ENCODE measurements around the gene TRIM2.
A peak's percentile ranks its signal among the peaks of the same experiment; 100 is the strongest.
"Not testable (repeated sequence)": the region's sequence is repeated elsewhere in the genome, so short reads cannot be mapped to it uniquely, and the experiment has no call there.

The TRIM2 gene

DNA sequence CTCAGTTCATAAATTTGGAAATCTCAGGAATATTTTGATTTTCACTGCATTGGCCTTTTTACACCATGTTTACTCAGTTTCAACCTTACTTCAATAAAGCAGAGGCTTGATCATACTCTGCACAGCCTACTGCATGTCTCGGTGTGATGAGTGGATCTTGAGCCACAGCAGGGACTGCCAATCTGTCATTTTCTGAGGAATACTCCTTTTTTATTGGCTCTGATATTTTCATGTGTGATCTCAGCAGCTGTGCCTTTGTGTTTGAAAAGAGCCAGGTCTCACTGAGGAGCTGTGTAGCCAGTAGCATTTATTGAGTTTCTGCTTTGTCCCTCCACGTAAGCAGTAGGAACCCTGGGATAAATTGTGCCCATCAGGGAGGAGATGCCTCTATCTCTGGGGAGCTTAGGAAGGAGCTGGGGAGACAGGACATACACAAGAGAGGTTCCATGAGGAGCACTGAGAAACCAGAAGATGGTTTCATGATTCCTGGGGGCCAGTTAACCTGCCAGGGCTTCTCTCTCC is 18.9 kb upstream of the TRIM2 start:
- intact Hi-C loops (cut with DNase I), result no loop called here
- DNase-seq, result no peak

DNA sequence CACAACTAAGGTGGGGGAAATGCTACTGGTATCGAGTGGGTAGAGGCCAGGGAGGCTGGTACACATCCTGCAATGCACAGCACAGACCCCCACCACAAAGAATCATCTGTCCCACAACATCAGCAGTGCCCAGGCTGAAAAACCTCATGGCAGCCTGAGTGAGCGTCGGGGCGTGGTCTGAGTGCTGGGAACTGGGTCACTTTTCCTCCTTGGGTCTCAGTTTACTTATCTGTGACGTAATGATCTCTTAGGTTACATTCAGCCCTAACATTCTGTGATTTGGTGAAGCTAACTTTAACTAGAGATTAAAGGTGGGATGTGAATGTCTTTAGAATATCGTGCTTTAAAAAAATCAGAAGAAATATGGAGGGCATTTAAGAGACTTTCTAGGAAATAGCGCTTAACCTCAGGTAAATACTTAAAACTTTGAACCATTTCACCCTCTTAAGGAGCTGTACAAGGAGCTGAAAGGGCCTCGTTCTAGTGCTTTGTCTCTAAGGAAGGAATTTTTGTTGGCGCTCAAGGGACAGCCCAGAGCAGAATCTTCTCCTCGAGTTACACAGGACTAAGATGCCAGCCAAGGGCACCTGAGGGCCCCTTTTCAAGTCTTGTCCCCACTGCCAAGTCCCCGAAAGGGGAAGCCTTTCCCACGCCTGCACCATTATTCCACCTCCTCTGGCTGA is 18.1 kb upstream of the TRIM2 start:
- DNase-seq, result no peak
- intact Hi-C loops (cut with DNase I), result no loop called here

DNA sequence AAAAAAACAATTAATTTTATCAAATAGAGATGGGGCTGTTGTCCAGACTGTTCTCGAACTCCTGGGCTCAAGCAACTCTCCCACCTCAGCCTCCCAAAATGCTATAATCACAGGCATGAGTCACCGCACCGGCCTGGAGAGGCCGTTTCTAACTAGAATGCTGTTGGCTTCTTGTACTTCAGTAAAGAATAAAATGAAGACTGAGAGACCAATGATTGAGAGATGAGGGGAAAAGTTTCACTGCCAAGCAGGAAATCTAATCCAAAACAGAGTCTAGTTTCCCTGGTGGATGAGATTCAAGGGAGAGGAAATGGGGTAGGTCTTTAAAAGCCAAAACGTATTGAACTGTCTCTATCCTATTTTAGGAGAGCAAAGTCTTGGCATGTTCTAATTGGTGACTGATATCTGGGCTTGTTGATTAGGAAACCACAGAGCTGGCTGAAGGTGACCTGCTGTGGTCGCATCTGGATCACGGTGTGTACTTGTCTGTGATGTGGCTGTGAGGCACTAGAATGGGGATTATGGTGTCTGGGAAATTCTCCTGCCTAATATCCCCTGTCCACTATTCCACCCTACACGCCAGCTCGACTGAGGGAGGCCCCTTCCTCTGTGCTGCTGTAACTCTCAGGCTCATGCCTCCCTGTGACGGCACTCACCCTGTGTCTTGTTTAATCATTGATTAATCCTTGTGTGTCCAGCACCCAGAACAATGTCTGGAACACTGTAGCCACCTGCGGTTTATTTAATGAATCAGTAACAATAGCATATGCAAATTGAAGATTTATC is 15.0 kb upstream of the TRIM2 start:
- DNase-seq, result no peak
- intact Hi-C loops (cut with DNase I), result no loop called here

DNA sequence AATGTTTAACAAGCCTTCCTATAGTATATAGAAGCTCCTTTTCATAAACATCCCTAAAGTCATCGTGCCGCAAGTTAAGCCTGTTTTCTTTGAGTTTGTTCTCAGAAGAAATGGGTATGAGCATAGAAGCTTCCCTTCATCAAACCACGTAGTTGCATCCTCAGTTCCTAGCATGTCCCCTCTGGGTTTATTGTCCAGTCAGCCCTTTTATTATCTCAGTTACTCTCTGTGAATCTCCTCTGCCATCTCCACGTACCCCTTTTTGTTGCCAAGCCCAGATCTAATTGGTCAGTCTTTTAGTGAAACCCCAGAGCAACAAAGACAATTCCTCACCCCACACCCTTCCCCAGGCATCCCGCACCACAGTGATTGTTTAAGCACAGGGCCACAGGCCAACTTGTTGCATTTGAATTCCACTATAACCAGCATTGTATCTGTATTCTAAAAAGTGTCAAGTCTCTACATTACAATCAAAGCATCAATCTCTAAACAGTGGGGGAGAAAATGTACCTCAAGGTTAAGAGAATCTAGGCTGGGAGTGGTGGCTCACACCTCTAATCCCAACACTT is 12.4 kb upstream of the TRIM2 start:
- intact Hi-C loops (cut with DNase I), result no loop called here
- DNase-seq, result no peak

DNA sequence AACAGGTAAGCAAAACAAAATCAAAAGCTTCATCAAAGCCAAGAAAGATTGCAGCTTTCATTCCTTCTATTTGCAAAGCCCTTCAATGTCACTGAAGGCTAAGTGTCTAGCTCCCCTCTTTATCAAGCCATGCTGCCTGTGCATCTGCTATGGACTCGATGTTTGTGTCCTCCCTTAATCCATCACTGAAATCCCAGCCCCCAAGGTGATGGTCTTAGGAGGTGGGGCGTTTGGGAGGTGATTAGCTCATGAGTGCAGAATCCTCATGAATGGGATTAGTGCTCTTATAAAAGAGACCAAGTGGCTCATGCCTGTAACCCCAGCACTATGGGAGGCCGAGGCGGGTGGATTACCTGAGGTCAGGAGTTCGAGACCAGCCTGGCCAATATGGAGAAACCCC is 6.9 kb upstream of the TRIM2 start:
- intact Hi-C loops (cut with DNase I), result no loop called here
- no peak for DNase-seq

DNA sequence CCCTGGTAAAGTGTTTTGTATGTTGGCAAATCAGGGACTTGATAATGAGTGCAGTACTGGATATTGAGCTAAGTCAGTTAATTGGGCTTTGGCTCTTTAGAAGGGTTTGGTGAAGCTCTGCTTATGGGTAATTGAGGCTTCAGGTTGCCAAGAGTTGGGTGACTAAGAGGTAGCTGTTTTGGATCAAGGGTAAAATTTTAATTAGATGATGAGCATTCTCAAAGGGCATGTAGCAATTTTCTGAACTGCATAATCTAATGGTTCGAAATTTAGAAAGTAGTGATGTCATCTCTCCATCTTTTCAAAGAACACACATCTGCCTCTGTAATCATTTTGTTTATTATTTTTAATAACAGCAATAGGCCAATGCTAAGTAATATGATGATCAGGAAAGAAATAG is 5.5 kb upstream of the TRIM2 start:
- DNase-seq, result no peak

DNA sequence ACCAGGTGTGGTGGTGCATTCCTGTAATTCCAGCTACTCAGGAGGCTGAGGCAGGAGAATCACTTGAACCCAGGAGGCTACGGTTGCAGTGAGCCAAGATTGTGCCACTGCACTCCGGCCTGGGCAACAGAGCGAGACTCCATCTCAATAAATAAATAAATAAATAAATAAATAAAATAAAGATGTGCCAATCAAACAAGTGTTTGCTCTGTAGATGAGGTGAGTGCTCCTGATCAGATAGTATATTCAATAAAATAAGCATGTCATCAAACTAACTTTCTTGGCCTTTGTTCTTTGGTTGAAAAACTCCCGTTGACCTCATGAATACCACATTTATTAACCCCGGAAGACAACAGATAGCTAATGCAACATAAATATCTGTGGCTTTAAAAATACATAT is 497 bp upstream of the TRIM2 start:
- intact Hi-C loops (cut with DNase I), result not testable (repeated sequence)
- peak in 1 of 42 donors; percentile 37 for DNase-seq

More for the DNA sequence above, 5.5 kb upstream of the TRIM2 start:
- intact Hi-C loops (cut with DNase I), result no loop called here

DNA sequence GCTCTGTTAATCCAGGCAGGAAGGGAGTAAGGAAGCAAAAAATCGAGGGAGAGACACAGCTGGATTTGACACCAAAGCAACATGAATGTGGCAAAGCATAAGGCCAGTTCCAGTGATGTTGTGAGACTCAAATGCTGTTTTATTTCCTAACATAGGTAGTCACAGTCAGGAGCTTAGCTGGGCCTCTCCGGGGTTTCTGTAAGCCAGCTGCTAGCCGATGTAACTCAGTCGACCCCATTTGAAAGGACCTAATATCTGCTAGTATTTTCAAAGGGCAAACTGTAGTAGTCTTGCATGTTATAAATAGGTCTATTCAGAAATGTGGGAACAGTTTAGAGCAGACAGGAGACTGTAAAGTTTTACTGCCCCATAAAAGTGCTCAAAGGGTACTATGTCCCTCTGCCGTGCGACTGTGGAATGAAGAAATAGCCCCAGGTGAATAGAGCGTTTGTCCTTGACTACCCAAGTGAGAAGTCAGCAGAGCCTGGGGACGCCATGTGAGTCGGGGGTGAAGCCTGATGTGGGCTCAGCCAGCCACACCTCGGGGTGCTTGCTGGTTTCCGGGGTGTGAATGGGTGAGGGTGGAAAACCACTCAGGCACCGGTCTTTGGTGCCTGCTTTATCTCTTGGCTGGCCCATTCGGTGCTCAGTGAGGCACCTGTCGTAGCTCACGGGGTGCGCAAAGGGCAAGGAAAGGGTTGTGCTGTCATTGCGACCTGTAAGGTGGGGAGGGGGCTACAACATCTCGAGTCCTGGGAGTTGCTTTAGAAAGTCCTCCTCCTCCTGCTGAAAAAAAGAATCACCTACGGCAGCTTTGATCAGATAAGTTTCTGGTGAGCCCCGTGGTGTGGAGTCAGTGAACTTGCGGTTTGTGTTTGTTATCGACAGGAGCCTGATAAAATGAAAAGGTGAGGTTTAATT is 745 bp downstream of the TRIM2 start:
- peak in 3 of 42 donors; percentile 15 to 60 (median 33) for DNase-seq
- intact Hi-C loops (cut with DNase I), result loop anchor here (5.0 kb wide), 1 partner anchor 53 kb away; no protein-coding TSS in a partner anchor

DNA sequence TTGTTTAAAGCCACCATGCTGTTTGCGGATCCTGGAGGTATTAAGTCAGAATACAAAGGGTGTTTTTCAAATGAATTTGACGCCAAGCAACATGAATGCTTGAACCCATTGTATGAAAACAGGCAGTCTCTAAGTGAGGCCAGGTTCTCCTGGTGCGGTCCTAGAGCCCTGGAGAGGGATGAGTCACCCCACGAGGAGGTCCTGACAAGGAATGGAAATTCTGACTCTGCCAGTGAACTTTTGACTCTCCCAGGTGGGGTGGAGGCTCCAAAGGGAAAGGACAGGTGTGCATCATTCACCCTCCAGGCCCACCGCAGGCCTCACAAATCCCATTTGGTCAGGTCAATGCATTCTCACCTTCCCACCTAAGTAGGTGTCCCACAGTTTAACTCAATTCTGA is 1.5 kb downstream of the TRIM2 start:
- intact Hi-C loops (cut with DNase I), result loop anchor here (5.0 kb wide), 1 partner anchor 53 kb away; no protein-coding TSS in a partner anchor
- DNase-seq, result peak in 1 of 42 donors; percentile 43

DNA sequence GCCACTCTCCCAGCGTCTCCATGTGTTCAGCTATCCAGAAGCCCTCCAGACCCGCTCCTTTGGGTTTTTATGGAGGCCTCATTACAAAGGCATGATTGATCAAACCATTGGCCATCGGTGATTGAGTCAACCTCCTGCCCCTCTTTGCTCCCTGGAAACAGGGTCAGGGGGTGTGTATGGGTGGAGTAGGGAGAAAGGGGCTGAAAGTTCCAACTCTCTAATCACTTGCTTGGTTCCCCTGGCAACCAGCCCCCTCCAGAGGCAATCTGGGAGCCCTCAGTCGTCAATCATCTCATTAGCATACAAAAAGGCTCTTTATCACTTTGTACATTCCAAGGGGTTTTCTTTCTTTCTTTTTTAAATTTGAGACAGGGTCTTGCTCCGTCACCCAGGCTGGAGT is 2.3 kb downstream of the TRIM2 start:
- intact Hi-C loops (cut with DNase I), result loop anchor here (5.0 kb wide), 1 partner anchor 54 kb away; no protein-coding TSS in a partner anchor
- peak in 4 of 42 donors; percentile 37 to 62 (median 44) for DNase-seq

DNA sequence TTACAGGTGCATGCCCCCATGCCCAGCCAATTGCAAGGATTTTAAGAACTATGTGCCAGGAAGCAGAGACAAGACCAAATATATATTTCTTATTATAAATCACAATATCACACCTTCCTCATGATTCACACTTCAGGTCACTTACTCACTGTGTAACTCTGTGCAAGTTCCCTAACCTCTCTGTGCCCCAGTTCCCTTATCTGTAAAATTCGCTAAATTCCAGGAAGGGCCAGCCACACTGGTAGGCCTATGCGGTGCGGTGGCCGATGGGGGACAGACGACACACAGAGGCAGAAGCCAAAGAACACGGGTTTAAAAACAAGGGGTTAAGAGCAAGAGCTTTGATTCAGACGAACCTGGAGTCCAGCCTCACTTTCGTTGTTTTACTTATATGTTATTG is 2.8 kb downstream of the TRIM2 start:
- peak in 1 of 42 donors; percentile 44 for DNase-seq
- intact Hi-C loops (cut with DNase I), result loop anchor here (5.0 kb wide), 1 partner anchor 55 kb away; no protein-coding TSS in a partner anchor

DNA sequence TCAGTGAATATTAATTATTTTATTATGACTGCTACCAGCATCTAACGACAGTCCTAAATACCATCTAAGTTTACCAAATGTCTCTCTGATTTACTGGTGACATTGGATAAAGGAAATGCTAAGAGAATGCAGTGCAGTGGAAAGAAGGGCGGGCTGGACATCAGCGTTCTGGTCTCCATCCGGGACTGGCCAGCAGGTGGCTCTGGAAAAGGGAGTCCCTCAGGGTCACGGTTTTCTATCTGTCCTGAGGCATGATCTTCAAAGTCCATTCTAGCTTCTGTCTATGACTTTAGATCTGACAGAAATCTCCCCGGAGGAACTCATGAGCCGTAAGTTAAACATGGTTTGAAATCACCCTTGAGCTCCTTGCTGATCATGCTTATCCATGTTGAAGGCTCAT is 3.3 kb downstream of the TRIM2 start:
- DNase-seq, result peak in 41 of 42 donors; percentile 35 to 89 (median 66)
- intact Hi-C loops (cut with DNase I), result loop anchor here (5.0 kb wide), 1 partner anchor 55 kb away; no protein-coding TSS in a partner anchor

DNA sequence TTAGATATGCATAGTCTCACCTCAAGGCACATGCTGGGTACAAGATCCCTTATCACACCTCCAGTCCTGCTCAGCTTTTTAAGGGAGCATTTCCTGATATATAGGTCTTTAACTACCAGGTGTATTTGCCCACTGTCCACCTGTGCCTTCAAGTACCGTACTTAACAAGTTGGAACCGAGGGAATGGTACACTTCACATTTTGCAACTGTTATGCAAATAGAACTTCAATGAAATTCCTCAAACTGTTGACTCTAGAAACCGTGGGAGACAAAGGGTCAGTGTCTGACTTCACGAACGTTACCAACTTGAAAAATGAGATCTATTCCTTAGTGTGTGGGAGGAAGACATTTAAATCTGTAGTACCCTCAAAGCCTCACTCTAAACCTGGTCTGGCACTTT is 5.2 kb downstream of the TRIM2 start:
- no peak for DNase-seq
- intact Hi-C loops (cut with DNase I), result loop anchor here (5.0 kb wide), 1 partner anchor 57 kb away; no protein-coding TSS in a partner anchor

DNA sequence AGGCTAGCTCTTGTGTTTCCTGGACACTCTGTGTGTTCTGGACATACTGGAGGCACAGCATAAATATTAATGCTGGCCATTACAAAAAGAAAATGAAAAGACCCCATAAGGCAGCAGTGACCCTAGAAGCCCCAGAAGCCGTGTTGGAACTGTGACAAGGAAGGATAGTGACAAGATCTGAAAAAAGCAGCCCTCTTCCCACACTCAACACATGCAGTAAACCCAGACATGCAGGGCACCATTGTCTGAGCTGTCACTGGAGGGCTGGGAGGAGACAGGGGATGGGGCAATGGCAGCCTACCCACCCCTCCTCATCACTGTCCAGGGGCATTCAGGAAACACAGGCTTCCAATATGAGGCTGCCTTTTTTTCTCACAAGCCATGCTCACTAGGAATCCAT is 6.5 kb downstream of the TRIM2 start:
- intact Hi-C loops (cut with DNase I), result no loop called here
- peak in 1 of 42 donors; percentile 39 for DNase-seq

DNA sequence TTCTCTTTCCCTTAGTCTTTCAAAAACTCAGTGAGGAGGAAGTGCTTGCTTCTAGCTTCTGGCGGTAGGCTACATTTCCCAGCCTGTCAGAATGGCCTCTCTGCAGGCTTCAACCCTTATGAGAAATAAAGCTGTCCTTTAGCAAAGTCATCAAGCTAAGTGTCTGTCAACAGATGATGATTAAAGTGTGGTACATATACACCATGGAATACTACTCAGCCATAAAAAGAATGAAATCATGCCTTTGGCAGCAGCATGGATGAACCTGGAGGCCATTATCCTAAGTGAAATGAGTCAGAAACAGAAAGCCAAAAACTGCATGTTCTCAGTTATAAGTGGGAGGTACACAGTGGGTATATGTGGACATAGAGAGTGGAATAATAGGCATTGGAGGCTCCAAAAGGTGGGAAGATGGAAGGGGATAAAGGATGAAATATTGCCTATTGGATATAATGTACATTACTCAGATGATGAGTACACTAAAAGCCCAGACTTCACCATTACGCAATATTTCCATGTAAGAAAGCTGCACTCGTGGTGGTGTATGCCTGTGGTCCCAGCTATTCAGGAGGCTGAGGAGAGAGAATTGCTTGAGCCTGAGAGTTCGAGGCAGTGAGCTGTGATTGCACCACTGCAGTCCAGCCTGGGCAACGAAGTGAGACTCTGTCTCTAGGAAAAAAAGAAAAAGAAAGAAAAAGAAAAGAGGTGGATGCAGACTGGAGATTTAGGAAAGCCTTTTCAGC is 7.9 kb downstream of the TRIM2 start:
- intact Hi-C loops (cut with DNase I), result no loop called here
- peak in 1 of 42 donors; percentile 39 for DNase-seq

DNA sequence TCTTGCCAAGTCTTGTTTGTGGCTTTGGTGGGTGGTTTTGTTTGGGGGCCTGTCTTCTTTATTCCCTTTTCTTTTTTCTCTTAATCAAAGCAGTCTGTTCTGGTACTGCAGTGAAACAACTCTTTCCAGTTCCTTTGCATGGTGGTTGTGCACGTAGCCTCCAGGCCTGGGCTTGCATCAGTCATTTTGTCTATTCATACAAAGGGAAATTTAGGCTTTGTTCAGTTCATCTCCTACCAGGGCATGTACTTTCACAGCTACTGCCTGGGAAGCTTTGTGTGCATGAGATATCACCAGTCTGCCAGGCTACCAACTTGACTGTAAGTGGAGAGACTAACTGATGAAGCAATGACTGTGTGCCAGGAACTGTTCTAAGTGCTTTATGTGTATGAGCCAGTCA is 8.5 kb downstream of the TRIM2 start:
- intact Hi-C loops (cut with DNase I), result no loop called here

DNA sequence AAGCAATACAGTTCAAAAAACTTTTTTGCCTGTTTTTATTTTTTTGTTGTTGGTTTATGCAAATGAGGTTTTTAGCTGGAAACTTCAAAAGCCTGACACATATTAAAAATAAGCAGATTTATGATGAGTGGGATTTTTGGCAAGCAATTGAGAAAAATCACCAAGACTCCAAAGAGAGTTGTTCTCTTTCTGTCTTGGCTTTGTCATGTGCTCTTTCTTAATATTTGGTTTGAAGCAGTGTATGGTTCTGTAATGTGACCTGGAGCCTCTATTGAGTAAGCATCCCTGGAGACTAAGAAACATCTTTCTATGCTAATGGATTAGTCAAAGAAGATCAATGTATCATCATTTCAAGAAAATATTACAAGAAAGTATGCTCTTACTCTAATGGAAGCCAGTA is 11.7 kb downstream of the TRIM2 start:
- intact Hi-C loops (cut with DNase I), result no loop called here
- DNase-seq, result no peak

More for the DNA sequence above, 8.5 kb downstream of the TRIM2 start:
- DNase-seq, result peak in 1 of 42 donors; percentile 48

DNA sequence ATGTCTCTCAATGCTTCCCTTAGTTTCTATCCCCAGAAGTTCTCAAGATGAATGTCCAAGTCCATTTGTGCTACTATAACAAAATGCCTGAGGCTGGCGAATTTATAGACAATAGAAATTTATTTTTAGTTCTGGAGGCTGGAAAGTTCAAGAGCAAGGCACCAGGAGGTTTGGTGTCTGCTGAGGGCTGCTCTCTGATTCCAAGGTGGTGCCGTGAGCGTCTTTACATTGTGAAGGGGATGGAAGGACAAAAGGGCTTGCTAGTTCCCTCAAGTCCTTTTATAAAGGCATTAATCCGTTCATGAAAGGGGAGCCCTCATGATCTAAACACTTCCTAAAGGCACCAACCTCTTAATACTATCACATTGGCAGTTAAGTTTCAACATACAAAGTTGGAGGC is 12.3 kb downstream of the TRIM2 start:
- intact Hi-C loops (cut with DNase I), result no loop called here
- peak in 1 of 42 donors; percentile 39 for DNase-seq

Data from head of caudate nucleus (tissue), 42 donors.